GM23338 (cell line): ENCODE measurements around the gene GRIA4. TPM values are rescaled to one million over a fixed set of nuclear protein-coding genes. Genes with fewer than 3 reads are reported as not detected.

ENCODE experiments used
- ATAC-seq: fragments of 200-7000 bp; cut with Tn5 transposase; 3 replicates; pipeline ENCODE4 v1.9.1; 2020
- DNase-seq: peaks from one replicate; pipeline ENCODE4 v3.0.0-alpha.2; 2015; ENCODE audit warnings: low spot score
- H2AFZ ChIP-seq: fragments of 200-600 bp; sonication (generic); 2 replicates; pipeline ENCODE4 v1.8.0; 2016; ENCODE audit warnings: antibody characterized with exemption, mild to moderate bottlenecking, moderate library complexity
- H3F3A ChIP-seq: fragments of 200-600 bp; sonication (generic); replicated peaks from 2 replicates; pipeline ENCODE4 v1.8.0; 2017; ENCODE audit warnings: antibody characterized with exemption, mixed run types, low read depth
- H3K27ac ChIP-seq: fragments of 200-600 bp; sonication (generic); 2 replicates; pipeline ENCODE4 v1.6.1; 2016; ENCODE audit warnings: low read depth
- H3K27me3 ChIP-seq: fragments of 200-600 bp; sonication (generic); 2 replicates; pipeline ENCODE4 v1.8.0; 2016; ENCODE audit warnings: mild to moderate bottlenecking, mixed run types, moderate library complexity; ENCODE audit not compliant: insufficient read depth
- H3K36me3 ChIP-seq: fragments of 200-600 bp; sonication (generic); 2 replicates; pipeline ENCODE4 v1.8.0; 2016; ENCODE audit warnings: mild to moderate bottlenecking; ENCODE audit not compliant: insufficient read depth
- H3K4me1 ChIP-seq: fragments of 200-600 bp; sonication (generic); 2 replicates; pipeline ENCODE4 v1.8.0; 2016; ENCODE audit warnings: mild to moderate bottlenecking, moderate library complexity; ENCODE audit not compliant: insufficient read depth
- H3K4me2 ChIP-seq: fragments of 200-600 bp; sonication (generic); 2 replicates; pipeline ENCODE4 v1.7.1; 2017; ENCODE audit warnings: mixed run types
- H3K4me3 ChIP-seq: fragments of 200-600 bp; sonication (generic); 2 replicates; pipeline ENCODE4 v1.6.1; 2016; ENCODE audit warnings: mixed run types
- H3K79me2 ChIP-seq: fragments of 200-600 bp; sonication (generic); replicated peaks from 2 replicates; pipeline ENCODE4 v1.8.0; 2017; ENCODE audit warnings: mild to moderate bottlenecking; ENCODE audit not compliant: insufficient read depth
- H3K9me2 ChIP-seq: fragments of 200-600 bp; sonication (generic); 2 replicates; pipeline ENCODE4 v1.8.0; 2017; ENCODE audit not compliant: insufficient read depth
- H4K20me1 ChIP-seq: fragments of 200-600 bp; sonication (generic); replicated peaks from 2 replicates; pipeline ENCODE4 v1.8.0; 2017; ENCODE audit warnings: mild to moderate bottlenecking; ENCODE audit not compliant: insufficient read depth
- H3K27ac Mint-ChIP-seq: 2 replicates; pipeline ENCODE4 v1.8.0; 2020; ENCODE audit warnings: inconsistent platforms, mild to moderate bottlenecking, moderate library complexity, mixed read lengths
- H3K27me3 Mint-ChIP-seq: 3 replicates; pipeline ENCODE4 v1.8.0; 2022; ENCODE audit warnings: low read depth, mild to moderate bottlenecking, moderate library complexity, mixed read lengths, inconsistent platforms; ENCODE audit not compliant: insufficient read depth, poor library complexity
- H3K36me3 Mint-ChIP-seq: 3 replicates; pipeline ENCODE4 v1.8.0; 2021; ENCODE audit warnings: low read depth, mild to moderate bottlenecking, inconsistent platforms, moderate library complexity, mixed read lengths
- H3K4me1 Mint-ChIP-seq: 3 replicates; pipeline ENCODE4 v1.8.0; 2020; ENCODE audit warnings: mild to moderate bottlenecking, inconsistent platforms, mixed read lengths
- H3K4me3 Mint-ChIP-seq: 3 replicates; pipeline ENCODE4 v1.8.0; 2021; ENCODE audit warnings: moderate library complexity, mild to moderate bottlenecking, inconsistent platforms, mixed read lengths
- H3K9me3 Mint-ChIP-seq: 3 replicates; pipeline ENCODE4 v1.8.0; 2020; ENCODE audit warnings: moderate library complexity, mild to moderate bottlenecking, inconsistent platforms, mixed read lengths
- CREB1 ChIP-seq: fragments of 250-450 bp; sonication (Bioruptor Pico); IDR thresholded peaks from 2 replicates; pipeline ENCODE4 v1.5.0; 2020; ENCODE audit warnings: low read depth, mild to moderate bottlenecking, moderate library complexity
- EZH2 ChIP-seq: fragments of 200-600 bp; sonication (generic); IDR thresholded peaks from one replicate; pipeline ENCODE4 v1.8.0; 2017; ENCODE audit warnings: antibody characterized with exemption, mild to moderate bottlenecking, low read depth; ENCODE audit not compliant: unreplicated experiment
- EZH2phosphoT487 ChIP-seq: fragments of 200-600 bp; sonication (generic); IDR thresholded peaks from one replicate; pipeline ENCODE4 v1.8.1; 2018; ENCODE audit warnings: antibody characterized with exemption; ENCODE audit not compliant: unreplicated experiment
- JUNB ChIP-seq: IDR thresholded peaks from one replicate; pipeline ENCODE4 v1.6.1; 2016; ENCODE audit warnings: antibody characterized with exemption; ENCODE audit not compliant: unreplicated experiment
- NANOG ChIP-seq: IDR thresholded peaks from 2 replicates; pipeline ENCODE4 v1.6.1; 2016; ENCODE audit warnings: antibody characterized with exemption, borderline replicate concordance
- POLR2AphosphoS5 ChIP-seq: IDR thresholded peaks from 2 replicates; pipeline ENCODE4 v1.6.1; 2016; ENCODE audit warnings: antibody characterized with exemption, low read depth
- STAT1 ChIP-seq: IDR thresholded peaks from one replicate; pipeline ENCODE4 v1.6.1; 2016; ENCODE audit warnings: antibody characterized with exemption; ENCODE audit not compliant: unreplicated experiment
- ZNF114 ChIP-seq: fragments of 250-450 bp; sonication (Bioruptor Pico); IDR thresholded peaks from 2 replicates; pipeline ENCODE4 v1.5.0; 2020; ENCODE audit warnings: mild to moderate bottlenecking, moderate library complexity
- ZNF331 ChIP-seq: fragments of 250-450 bp; sonication (Bioruptor Pico); IDR thresholded peaks from 2 replicates; pipeline ENCODE4 v1.5.0; 2020; ENCODE audit warnings: low read depth, mild to moderate bottlenecking, moderate library complexity
- polyA plus RNA-seq: library from polyadenylated mRNA; unstranded; fragments of >200 nt; fragmentation: Nextera tagmentation; extraction: Ambion mirVana; gene quantifications from 2 replicates; pipeline ENCODE4 v1.2.1, GENCODE V29; 2016
- total RNA-seq: library from RNA; depleted of rRNA; stranded (reverse); fragments of >200 nt; shearing (Covaris generic); gene quantifications from 2 replicates; pipeline ENCODE4 v1.2.3, GENCODE V29; 2014
- TF ChIP-seq, protein P1 (sequence below): IDR thresholded peaks from one replicate; pipeline ENCODE4 v1.6.1; 2018; ENCODE audit warnings: antibody characterized with exemption; ENCODE audit not compliant: unreplicated experiment
- TF ChIP-seq, protein P2 (sequence below): IDR thresholded peaks from 2 replicates; pipeline ENCODE4 v1.6.1; 2016; ENCODE audit warnings: antibody characterized with exemption
- TF ChIP-seq, protein P3 (sequence below), 2 experiments: fragments of 200-600 bp in 1 of 2; sonication (generic) in 1 of 2; conservative IDR thresholded peaks; 2 replicates each; pipeline versions ENCODE4 v1.5.1 to v1.6.1; 2016 to 2017; ENCODE audit warnings: antibody characterized with exemption in 2 of 2, low read depth in 2 of 2, mild to moderate bottlenecking in 2 of 2, moderate library complexity in 1 of 2
- TF ChIP-seq, protein P4 (sequence below): fragments of 250-450 bp; sonication (Bioruptor Pico); IDR thresholded peaks from 2 replicates; pipeline ENCODE4 v1.5.0; 2020; ENCODE audit warnings: mild to moderate bottlenecking, moderate library complexity

The GRIA4 gene
- total and polyA plus RNA-seq, 2 experiments from 2014 or later: 17.8 to 71.1 TPM

DNA sequence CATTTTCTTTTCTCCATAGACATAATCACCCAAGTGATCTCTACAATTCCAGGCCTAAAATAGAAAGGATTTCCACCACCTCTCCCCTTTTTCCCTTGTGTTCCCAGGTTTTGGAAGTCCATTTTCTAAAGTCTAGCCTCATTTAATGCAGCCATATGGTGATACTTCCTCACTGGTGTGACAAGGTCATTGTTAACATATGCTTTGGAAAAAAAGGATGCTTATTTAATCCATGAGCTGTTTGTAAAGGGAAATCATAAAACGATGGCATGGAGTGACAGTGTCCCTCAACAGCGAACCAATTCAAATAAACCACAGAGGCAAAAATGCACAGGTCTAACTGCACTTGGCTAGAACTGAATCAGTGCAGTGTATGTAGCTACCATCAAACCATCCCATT lies 26.6 kb downstream of the GRIA4 start:
- Histone ChIP-seq H4K20me1 (no peaks in the 10 kb centered on the region), H3K4me2 (no peak overlapping the region), H3K27ac (no peak overlapping the region), H3K79me2 (no peaks in the 10 kb centered on the region), H3K36me3 (no peaks in the 10 kb centered on the region), H3F3A (no peaks in the 10 kb centered on the region), H2AFZ (no peak overlapping the region), H3K9me2 (no peaks in the 10 kb centered on the region), H3K4me1 (peaks cover 15% of the 10 kb centered on the region), H3K27me3 (no peaks in the 10 kb centered on the region), H3K4me3 (no peak overlapping the region)
- Mint-ChIP-seq H3K9me3 (no peaks in the 10 kb centered on the region), H3K27ac (no peak overlapping the region), H3K4me3 (no peak overlapping the region), H3K27me3 (no peaks in the 10 kb centered on the region), H3K36me3 (no peaks in the 10 kb centered on the region), H3K4me1 (peaks cover 7% of the 10 kb centered on the region)
- no peak for DNase-seq
- TF ChIP-seq EZH2 (no peak), ZNF331 (CRISPR knock-in tag) (no peak), JUNB (no peak), CREB1 (CRISPR knock-in tag) (no peak), ZNF114 (no peak), EZH2phosphoT487 (no peak), POLR2AphosphoS5 (no peak), NANOG (no peak), STAT1 (no peak)
- TF ChIP-seq, protein P1, sequence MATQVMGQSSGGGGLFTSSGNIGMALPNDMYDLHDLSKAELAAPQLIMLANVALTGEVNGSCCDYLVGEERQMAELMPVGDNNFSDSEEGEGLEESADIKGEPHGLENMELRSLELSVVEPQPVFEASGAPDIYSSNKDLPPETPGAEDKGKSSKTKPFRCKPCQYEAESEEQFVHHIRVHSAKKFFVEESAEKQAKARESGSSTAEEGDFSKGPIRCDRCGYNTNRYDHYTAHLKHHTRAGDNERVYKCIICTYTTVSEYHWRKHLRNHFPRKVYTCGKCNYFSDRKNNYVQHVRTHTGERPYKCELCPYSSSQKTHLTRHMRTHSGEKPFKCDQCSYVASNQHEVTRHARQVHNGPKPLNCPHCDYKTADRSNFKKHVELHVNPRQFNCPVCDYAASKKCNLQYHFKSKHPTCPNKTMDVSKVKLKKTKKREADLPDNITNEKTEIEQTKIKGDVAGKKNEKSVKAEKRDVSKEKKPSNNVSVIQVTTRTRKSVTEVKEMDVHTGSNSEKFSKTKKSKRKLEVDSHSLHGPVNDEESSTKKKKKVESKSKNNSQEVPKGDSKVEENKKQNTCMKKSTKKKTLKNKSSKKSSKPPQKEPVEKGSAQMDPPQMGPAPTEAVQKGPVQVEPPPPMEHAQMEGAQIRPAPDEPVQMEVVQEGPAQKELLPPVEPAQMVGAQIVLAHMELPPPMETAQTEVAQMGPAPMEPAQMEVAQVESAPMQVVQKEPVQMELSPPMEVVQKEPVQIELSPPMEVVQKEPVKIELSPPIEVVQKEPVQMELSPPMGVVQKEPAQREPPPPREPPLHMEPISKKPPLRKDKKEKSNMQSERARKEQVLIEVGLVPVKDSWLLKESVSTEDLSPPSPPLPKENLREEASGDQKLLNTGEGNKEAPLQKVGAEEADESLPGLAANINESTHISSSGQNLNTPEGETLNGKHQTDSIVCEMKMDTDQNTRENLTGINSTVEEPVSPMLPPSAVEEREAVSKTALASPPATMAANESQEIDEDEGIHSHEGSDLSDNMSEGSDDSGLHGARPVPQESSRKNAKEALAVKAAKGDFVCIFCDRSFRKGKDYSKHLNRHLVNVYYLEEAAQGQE: no peak
- TF ChIP-seq, protein P2, sequence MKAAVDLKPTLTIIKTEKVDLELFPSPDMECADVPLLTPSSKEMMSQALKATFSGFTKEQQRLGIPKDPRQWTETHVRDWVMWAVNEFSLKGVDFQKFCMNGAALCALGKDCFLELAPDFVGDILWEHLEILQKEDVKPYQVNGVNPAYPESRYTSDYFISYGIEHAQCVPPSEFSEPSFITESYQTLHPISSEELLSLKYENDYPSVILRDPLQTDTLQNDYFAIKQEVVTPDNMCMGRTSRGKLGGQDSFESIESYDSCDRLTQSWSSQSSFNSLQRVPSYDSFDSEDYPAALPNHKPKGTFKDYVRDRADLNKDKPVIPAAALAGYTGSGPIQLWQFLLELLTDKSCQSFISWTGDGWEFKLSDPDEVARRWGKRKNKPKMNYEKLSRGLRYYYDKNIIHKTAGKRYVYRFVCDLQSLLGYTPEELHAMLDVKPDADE: no peak
- TF ChIP-seq, protein P3, sequence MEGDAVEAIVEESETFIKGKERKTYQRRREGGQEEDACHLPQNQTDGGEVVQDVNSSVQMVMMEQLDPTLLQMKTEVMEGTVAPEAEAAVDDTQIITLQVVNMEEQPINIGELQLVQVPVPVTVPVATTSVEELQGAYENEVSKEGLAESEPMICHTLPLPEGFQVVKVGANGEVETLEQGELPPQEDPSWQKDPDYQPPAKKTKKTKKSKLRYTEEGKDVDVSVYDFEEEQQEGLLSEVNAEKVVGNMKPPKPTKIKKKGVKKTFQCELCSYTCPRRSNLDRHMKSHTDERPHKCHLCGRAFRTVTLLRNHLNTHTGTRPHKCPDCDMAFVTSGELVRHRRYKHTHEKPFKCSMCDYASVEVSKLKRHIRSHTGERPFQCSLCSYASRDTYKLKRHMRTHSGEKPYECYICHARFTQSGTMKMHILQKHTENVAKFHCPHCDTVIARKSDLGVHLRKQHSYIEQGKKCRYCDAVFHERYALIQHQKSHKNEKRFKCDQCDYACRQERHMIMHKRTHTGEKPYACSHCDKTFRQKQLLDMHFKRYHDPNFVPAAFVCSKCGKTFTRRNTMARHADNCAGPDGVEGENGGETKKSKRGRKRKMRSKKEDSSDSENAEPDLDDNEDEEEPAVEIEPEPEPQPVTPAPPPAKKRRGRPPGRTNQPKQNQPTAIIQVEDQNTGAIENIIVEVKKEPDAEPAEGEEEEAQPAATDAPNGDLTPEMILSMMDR (conservative IDR thresholded peaks at IDR 0.05; ENCODE audit: low read depth in 2 of 2): no peak
- TF ChIP-seq, protein P4, sequence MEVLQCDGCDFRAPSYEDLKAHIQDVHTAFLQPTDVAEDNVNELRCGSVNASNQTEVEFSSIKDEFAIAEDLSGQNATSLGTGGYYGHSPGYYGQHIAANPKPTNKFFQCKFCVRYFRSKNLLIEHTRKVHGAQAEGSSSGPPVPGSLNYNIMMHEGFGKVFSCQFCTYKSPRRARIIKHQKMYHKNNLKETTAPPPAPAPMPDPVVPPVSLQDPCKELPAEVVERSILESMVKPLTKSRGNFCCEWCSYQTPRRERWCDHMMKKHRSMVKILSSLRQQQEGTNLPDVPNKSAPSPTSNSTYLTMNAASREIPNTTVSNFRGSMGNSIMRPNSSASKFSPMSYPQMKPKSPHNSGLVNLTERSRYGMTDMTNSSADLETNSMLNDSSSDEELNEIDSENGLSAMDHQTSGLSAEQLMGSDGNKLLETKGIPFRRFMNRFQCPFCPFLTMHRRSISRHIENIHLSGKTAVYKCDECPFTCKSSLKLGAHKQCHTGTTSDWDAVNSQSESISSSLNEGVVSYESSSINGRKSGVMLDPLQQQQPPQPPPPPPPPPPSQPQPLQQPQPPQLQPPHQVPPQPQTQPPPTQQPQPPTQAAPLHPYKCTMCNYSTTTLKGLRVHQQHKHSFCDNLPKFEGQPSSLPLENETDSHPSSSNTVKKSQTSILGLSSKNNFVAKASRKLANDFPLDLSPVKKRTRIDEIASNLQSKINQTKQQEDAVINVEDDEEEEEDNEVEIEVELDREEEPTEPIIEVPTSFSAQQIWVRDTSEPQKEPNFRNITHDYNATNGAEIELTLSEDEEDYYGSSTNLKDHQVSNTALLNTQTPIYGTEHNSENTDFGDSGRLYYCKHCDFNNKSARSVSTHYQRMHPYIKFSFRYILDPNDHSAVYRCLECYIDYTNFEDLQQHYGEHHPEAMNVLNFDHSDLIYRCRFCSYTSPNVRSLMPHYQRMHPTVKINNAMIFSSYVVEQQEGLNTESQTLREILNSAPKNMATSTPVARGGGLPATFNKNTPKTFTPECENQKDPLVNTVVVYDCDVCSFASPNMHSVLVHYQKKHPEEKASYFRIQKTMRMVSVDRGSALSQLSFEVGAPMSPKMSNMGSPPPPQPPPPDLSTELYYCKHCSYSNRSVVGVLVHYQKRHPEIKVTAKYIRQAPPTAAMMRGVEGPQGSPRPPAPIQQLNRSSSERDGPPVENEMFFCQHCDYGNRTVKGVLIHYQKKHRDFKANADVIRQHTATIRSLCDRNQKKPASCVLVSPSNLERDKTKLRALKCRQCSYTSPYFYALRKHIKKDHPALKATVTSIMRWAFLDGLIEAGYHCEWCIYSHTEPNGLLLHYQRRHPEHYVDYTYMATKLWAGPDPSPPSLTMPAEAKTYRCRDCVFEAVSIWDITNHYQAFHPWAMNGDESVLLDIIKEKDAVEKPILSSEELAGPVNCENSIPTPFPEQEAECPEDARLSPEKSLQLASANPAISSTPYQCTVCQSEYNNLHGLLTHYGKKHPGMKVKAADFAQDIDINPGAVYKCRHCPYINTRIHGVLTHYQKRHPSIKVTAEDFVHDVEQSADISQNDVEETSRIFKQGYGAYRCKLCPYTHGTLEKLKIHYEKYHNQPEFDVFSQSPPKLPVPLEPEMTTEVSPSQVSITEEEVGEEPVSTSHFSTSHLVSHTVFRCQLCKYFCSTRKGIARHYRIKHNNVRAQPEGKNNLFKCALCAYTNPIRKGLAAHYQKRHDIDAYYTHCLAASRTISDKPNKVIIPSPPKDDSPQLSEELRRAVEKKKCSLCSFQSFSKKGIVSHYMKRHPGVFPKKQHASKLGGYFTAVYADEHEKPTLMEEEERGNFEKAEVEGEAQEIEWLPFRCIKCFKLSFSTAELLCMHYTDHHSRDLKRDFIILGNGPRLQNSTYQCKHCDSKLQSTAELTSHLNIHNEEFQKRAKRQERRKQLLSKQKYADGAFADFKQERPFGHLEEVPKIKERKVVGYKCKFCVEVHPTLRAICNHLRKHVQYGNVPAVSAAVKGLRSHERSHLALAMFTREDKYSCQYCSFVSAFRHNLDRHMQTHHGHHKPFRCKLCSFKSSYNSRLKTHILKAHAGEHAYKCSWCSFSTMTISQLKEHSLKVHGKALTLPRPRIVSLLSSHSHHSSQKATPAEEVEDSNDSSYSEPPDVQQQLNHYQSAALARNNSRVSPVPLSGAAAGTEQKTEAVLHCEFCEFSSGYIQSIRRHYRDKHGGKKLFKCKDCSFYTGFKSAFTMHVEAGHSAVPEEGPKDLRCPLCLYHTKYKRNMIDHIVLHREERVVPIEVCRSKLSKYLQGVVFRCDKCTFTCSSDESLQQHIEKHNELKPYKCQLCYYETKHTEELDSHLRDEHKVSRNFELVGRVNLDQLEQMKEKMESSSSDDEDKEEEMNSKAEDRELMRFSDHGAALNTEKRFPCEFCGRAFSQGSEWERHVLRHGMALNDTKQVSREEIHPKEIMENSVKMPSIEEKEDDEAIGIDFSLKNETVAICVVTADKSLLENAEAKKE (CRISPR knock-in tag): no peak
- no peak for ATAC-seq
